Measurements from ENCODE around the gene SEMA6A.

The SEMA6A gene

GRCh38 chr5:116436674-116437350 lies 137.8 kb downstream of the SEMA6A start:
- no peak for FAIRE-seq

GRCh38 chr5:116428966-116429365 lies 145.7 kb downstream of the SEMA6A start:
- FAIRE-seq = no peak

DNA sequence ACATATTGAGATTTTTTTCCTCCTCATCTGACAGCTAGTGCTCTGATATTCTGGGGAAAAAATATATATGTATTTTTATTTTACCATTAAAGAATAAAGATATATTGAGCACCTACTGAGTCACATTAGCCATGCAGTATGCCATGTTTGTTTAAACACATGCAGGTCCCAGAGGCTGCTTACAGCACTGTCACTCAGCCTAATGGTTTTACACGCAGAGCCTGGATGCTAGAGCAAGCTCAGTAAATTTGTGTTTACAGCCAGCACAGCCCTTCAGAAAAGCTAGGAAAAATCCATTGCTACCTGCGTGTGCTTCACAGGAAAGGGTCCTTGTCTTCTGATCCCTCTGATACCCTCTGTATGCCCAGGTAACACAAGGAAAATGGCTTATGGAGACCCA lies 146.2 kb downstream of the SEMA6A start:
- FAIRE-seq = no peak

- no peak for FAIRE-seq
Observed at GRCh38 chr5:116424951-116425350, 149.7 kb downstream of the SEMA6A start.

DNA sequence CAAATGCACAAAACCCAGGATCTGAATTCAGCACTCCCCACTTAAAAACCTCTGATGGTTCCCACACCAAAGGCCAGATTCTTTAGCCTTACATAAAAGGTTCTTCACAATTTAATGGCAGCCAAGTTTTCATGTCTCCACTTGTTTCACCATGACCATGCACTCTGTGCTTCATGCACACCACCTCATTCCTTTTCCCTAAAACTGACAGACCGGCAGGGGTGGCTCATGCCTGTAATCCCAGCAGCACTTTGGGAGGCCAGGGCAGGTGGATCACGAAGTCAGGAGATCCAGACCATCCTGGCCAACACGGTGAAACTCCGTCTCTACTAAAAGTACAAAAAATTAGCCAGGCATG lies 150.4 kb downstream of the SEMA6A start:
- no peak for FAIRE-seq

DNA sequence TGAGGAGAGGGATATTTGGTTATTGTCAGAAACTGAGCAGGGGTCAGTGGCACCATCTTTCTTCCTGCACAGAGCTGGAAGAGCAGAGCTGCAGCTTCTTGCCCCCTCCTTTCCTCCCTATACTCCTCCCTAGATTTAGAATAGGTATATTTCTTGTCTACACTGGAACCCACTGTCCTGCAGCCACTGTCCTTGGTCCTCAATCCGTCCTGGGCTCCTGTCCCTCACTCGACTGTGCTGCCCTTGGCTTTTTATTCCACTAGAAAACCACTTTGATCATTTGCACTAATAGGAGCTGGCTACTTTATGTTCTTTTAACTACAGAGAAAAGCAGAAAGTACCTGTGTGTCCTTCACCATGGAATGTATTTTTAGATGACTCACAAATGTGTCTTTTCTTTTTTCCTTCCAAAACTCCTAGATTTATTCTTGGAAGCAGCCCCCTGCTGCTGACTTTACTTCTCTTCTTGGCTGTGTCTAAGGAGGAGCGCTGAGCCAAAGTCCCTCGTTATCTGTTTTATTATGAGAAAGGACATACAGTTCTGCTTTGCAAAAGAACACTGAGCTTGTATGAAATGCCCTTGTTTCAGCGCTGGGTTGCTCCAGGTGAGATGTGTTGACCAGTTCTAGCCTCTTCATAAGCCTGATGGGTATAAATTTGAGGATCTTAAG lies 150.9 kb downstream of the SEMA6A start:
- FAIRE-seq = no peak

DNA sequence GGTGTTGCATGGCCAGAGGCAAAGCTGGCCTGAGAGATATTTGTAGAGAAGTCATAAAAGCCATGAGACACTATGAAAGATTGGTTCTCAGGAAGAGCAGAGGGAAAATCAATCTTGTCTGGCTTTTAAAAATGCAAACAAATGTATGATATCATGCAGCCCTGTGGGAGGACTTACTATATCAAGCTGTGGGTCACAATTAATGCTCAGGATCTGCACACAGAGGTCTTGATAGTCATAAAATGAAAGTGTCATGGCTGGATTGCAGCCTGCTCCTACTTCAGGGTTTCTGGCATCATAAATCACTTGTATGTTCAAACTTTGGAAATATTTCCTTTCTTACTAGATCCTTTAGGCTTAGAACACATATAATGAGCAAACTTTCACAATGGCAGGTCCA lies 151.5 kb downstream of the SEMA6A start:
- peak; percentile 84 for FAIRE-seq

GRCh38 chr5:116421080-116421629 lies 153.5 kb downstream of the SEMA6A start:
- FAIRE-seq = no peak

DNA sequence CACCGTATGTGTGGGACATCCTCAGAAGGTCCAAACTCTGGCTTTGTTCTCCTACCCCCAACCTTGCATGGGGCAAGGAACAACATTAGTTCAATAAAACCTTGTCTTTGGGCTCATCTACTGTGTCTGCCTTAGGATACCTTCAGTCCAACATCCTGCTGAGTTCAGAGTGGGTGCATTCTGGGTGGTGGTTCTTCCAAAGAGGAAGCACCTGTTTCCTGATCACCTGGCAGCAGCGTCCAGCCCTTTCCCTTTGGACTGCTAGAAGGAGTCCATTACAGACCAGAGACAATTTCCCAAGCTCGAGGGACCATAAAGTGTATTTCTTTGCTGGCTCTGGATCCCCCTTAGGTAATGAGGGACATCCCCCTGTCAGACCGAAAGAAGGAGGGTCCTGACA lies 154.1 kb downstream of the SEMA6A start:
- FAIRE-seq = no peak

GRCh38 chr5:116419258-116419657 lies 155.4 kb downstream of the SEMA6A start:
- no peak for FAIRE-seq

DNA sequence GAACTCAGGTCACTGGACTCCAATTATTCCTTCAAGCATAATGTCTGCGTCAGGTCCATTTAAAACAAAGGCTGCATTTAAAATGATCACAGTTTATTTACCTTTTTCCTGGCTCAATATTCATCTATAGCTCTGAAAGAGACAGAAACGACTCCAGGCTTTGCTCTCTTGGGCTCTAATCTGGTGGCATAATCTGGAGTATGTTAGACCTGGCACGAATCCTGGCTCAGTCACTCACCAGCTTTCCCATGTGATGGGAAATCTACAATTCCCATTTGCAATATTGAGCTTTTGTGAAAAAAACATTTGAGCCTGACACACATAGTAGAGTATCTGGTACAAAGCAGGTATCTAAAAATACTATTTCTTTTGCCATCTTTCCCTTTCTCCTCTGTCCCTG lies 155.8 kb downstream of the SEMA6A start:
- no peak for FAIRE-seq

GRCh38 chr5:116418016-116418415 lies 156.6 kb downstream of the SEMA6A start:
- no peak for FAIRE-seq

- no peak for FAIRE-seq
Observed at GRCh38 chr5:116415989-116416388, 158.6 kb downstream of the SEMA6A start.

DNA sequence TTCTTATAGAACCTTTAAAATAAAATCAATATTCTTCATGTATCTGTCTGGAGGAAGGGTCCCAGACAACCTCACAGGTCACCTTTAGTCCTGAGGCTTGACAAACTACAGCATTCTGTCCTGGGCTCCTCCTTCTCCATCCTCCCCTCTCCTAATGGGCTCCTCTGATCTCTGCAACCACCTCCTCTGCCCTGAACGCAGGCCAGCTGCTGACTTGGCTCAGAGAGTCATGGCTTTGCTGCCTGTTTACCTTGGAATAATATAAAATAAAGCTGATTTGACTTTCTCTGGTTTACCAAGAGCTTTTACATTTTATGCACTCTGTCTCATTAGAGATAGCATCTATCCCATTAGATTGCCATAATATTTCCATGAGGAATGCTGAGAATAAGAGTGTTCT lies 159.4 kb downstream of the SEMA6A start:
- FAIRE-seq = no peak

DNA sequence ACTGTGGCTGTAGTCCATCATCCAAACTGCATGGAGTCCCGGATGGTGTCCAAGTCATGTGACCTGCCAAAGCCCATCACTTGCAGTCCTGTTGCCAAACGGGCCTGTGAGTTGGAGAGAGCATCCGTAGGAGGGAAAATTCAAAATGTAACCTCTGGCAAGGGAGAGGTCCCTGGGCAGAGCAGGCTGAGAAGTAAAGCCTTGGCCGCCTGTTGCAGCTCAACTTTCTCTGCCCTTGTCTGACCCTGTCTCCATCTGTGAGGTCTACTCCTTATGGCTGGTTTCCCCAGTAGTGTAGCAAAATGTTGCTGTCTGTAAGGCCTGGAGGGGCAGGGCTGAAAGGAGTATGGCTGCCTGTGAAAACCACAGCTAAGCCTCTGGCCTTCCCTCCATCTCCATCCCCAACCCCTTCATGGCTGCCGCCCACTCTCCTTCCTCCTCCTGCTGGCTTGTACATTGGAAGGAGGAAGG lies 163.5 kb downstream of the SEMA6A start:
- FAIRE-seq = no peak

GRCh38 chr5:116410336-116410890 lies 164.2 kb downstream of the SEMA6A start:
- no peak for FAIRE-seq

DNA sequence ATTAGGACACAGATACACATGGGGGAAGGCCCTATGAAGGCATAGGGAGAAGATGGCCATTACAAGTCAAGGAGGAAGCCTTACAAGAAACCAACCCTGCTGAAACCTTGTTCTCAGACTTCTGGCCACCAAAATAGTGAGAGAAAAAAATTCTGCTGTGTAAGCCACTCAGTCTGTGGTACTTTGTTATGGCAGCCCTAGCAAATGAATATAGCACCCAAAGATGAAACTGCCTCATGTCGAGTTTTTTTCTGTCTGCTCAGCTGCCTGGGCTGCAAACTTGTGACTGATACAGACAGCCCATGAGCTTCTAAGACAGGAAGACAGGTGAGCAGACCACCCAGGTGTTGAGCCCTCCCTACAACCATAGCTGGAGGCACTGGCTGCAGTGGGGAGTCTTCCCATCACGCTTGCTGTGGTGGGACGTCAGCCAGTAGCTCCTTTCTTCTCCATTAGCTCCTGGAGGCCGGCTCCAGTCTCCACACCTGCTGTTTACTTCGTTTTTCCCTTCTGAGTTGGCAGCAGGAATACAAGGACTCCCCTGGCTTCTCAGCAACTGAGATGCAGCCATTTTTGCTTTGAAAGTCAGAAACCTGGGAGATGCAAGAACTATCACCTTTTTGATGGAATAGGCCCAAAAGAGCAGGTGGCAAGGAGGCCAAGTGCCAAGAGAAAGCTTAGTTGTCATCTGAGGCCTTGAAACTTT lies 164.9 kb downstream of the SEMA6A start:
- no peak for FAIRE-seq

- no peak for FAIRE-seq
Observed at GRCh38 chr5:116406306-116407041, 168.1 kb downstream of the SEMA6A start.

GRCh38 chr5:116404792-116405191 lies 169.8 kb downstream of the SEMA6A start:
- no peak for FAIRE-seq

GRCh38 chr5:116404016-116404415 lies 170.6 kb downstream of the SEMA6A start:
- no peak for FAIRE-seq

- no peak for FAIRE-seq
Observed at GRCh38 chr5:116402235-116402634, 172.4 kb downstream of the SEMA6A start.

DNA sequence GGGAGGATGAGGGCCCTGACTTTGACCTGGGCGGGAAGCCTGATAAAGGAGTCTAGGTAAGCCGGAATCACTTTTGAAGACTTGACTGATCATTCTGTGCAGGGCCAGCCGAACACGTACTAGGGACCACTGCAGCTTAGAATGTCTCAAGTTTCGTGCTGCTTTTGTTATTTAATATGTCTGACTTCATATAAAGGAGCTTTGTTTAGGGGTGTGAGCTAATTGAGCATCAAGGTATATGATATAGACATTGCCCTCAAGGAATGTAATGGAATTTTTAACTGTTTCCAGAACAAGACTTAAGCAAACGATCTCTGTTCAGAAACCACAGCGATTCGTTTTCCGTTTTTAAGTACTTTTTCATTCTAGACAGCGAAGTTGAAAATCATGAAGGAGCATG lies 173.0 kb downstream of the SEMA6A start:
- FAIRE-seq = no peak

All from endometrium (tissue), 2 donors.